ENCODE results near the gene INPP5D. TPM values are rescaled to one million over a fixed set of nuclear protein-coding genes. Genes with fewer than 3 reads are reported as not detected.

Gene INPP5D
- total RNA-seq, 1 donor from 2014 or later = 33.3 TPM

DNA sequence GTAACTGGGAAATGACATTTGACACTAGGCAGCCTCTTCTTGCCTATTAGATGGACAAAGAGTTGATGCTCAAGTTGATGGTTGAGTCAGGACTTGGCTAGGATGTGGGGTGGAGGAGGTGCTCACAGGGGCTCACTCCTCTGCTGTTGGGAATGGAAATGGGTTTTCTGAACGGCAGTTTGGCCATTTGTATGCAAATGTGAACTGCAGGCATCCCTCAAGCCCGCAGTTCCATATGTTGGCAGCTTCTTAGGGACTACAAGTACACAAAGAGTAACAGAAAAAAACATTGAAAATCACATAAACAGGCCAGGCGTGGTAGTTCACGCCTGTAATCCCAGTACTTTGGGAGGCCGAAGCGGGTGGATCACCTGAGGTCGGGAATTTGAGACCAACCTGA lies 80.8 kb downstream of the INPP5D start:
- H3K36me3 ChIP-seq = peaks cover 27% of the 10 kb centered on the region
- DNase-seq (no peak), ATAC-seq (no peak)
- H3K4me3 ChIP-seq = no peak overlapping the region
- H3K4me1 ChIP-seq = no peaks in the 10 kb centered on the region
- TF ChIP-seq, protein P1, sequence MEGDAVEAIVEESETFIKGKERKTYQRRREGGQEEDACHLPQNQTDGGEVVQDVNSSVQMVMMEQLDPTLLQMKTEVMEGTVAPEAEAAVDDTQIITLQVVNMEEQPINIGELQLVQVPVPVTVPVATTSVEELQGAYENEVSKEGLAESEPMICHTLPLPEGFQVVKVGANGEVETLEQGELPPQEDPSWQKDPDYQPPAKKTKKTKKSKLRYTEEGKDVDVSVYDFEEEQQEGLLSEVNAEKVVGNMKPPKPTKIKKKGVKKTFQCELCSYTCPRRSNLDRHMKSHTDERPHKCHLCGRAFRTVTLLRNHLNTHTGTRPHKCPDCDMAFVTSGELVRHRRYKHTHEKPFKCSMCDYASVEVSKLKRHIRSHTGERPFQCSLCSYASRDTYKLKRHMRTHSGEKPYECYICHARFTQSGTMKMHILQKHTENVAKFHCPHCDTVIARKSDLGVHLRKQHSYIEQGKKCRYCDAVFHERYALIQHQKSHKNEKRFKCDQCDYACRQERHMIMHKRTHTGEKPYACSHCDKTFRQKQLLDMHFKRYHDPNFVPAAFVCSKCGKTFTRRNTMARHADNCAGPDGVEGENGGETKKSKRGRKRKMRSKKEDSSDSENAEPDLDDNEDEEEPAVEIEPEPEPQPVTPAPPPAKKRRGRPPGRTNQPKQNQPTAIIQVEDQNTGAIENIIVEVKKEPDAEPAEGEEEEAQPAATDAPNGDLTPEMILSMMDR (IDR thresholded peaks at IDR 0.05) = no peak
- no peaks in the 10 kb centered on the region for H3K27me3 ChIP-seq
- H3K9me3 ChIP-seq = no peaks in the 10 kb centered on the region
- H3K27ac ChIP-seq = no peak overlapping the region
- intact Hi-C loops (cut with DNase I) = no loop called here

- H3K27me3 ChIP-seq = no peaks in the 10 kb centered on the region
- no peak overlapping the region for H3K4me3 ChIP-seq
- H3K4me1 ChIP-seq = no peaks in the 10 kb centered on the region
- ATAC-seq = peak; percentile 27
- DNase-seq = no peak
- TF ChIP-seq, protein P1 (IDR thresholded peaks at IDR 0.05) = no peak
- no peaks in the 10 kb centered on the region for H3K9me3 ChIP-seq
- intact Hi-C loops (cut with DNase I) = no loop called here
- H3K36me3 ChIP-seq = peaks cover 36% of the 10 kb centered on the region
- H3K27ac ChIP-seq = no peak overlapping the region
Measured at GRCh38 chr2:233141901-233142300, 81.8 kb downstream of the INPP5D start.

- ATAC-seq = peak; percentile 22
- no peaks in the 10 kb centered on the region for H3K27me3 ChIP-seq
- H3K27ac ChIP-seq = no peak overlapping the region
- no peak overlapping the region for H3K4me3 ChIP-seq
- intact Hi-C loops (cut with DNase I) = no loop called here
- DNase-seq = no peak
- peaks cover 41% of the 10 kb centered on the region for H3K36me3 ChIP-seq
- H3K4me1 ChIP-seq = no peaks in the 10 kb centered on the region
- TF ChIP-seq, protein P1 (IDR thresholded peaks at IDR 0.05) = no peak
- H3K9me3 ChIP-seq = no peaks in the 10 kb centered on the region
Measured at GRCh38 chr2:233142355-233142897, 82.3 kb downstream of the INPP5D start.

DNA sequence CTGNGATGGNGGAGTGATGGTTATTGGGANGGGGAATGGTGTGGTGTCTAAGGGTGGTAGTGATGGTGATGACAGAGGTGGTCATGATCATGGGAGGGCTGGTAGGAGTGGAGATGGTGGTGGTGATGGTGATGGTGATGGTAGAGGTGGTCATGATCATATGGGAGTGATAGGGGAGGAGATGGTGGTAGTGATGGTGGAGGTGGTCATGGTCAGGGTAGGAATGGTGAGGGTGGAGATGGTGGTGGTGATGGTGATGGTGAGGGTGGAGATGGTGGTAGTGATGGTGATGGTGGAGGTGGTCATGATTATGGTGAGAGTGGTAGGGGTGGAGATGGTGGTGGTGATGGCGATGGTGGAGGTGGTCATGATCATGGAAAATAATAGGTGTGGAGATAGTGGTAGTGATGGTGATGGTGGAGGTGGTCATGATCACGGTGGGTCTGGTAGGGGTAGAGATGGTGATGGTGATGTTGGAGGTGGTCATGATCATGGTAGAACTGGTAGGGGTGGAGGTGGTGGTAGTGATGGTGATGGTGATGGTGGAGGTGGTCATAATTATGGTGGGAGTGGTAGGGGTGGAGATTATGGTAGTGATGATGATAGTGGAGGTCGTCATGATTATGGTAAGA lies 83.7 kb downstream of the INPP5D start:
- Histone ChIP-seq H3K4me3 (no peak overlapping the region), H3K4me1 (no peaks in the 10 kb centered on the region), H3K27ac (no peak overlapping the region), H3K9me3 (no peaks in the 10 kb centered on the region), H3K27me3 (no peaks in the 10 kb centered on the region), H3K36me3 (peaks cover 52% of the 10 kb centered on the region)
- TF ChIP-seq, protein P1 (IDR thresholded peaks at IDR 0.05) = no peak
- DNase-seq = no peak
- no peak for ATAC-seq
- intact Hi-C loops (cut with DNase I) = no loop called here

DNA sequence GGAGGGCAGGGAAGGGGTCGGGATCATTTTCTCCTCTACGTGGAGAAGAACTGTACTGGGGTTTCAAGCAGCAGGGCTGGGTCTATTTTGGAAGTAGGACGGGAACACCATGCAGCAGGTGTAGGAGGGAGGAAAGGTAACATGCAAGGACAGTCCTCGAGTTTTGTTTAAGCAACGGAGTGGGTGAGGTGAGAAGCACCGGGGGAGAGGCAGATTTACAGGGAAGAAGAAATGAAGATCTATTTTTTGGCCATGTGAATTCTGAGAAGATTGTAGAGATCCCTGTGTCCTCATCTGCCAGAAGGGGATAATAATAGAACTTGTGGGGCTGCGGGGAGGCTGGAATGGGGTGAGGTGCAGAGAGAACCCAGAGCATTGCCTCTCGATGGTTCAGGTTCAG lies 85.6 kb downstream of the INPP5D start:
- peaks cover 44% of the 10 kb centered on the region for H3K36me3 ChIP-seq

More for the DNA sequence above, 85.6 kb downstream of the INPP5D start:
- Histone ChIP-seq H3K9me3 (no peaks in the 10 kb centered on the region), H3K27me3 (no peaks in the 10 kb centered on the region), H3K27ac (no peak overlapping the region), H3K4me1 (no peaks in the 10 kb centered on the region), H3K4me3 (no peak overlapping the region)
- TF ChIP-seq, protein P1 (IDR thresholded peaks at IDR 0.05) = no peak
- intact Hi-C loops (cut with DNase I) = no loop called here
- DNase-seq = no peak
- no peak for ATAC-seq
